Activated naive CD8-positive, alpha-beta T cell treated with anti-CD3 and anti-CD28 coated beads, Interleukin-2, amount 10 ng/mL, durations not matched to agents 7 days and 5 days (primary cell): ENCODE results near the gene KIF21B. TPM values are rescaled to one million over a fixed set of nuclear protein-coding genes. Genes with fewer than 3 reads are reported as not detected.

Experiments used
- ATAC-seq: fragments of 150-1000 bp; cut with Tn5 transposase; one replicate; pipeline ENCODE4 v1.10.0; 2021; ENCODE audit warnings: low read depth, moderate library complexity
- POLR2A ChIA-PET: fragments of 350-600 bp; sonication (Branson Sonifier 250); formaldehyde crosslinking; loops from one replicate; lab custom pipeline; 2021; ENCODE audit warnings: antibody characterized with exemption; lab: Charles Lee
- DNase-seq: peaks from one replicate; pipeline ENCODE4 v3.0.0; 2021
- H3K27ac Mint-ChIP-seq: one replicate; pipeline ENCODE4 v1.8.0; 2022; ENCODE audit warnings: mild to moderate bottlenecking, mixed read lengths
- H3K27me3 Mint-ChIP-seq: one replicate; pipeline ENCODE4 v1.8.0; 2022; ENCODE audit warnings: mild to moderate bottlenecking, moderate library complexity, mixed read lengths
- H3K36me3 Mint-ChIP-seq: one replicate; pipeline ENCODE4 v1.8.0; 2021; ENCODE audit warnings: mild to moderate bottlenecking, mixed read lengths
- H3K4me1 Mint-ChIP-seq: one replicate; pipeline ENCODE4 v1.8.0; 2021; ENCODE audit warnings: mixed read lengths
- H3K4me3 Mint-ChIP-seq: one replicate; pipeline ENCODE4 v1.8.0; 2022; ENCODE audit warnings: mild to moderate bottlenecking, moderate library complexity, mixed read lengths
- H3K9me3 Mint-ChIP-seq: one replicate; pipeline ENCODE4 v1.8.0; 2021; ENCODE audit warnings: mixed read lengths
- total RNA-seq, 2 experiments: library from RNA; stranded (reverse); gene quantifications; one replicate each; pipeline ENCODE4 v1.2.3, GENCODE V29; 2021

Gene KIF21B
- total RNA-seq, 2 experiments from 2014 or later, result 143 TPM

DNA sequence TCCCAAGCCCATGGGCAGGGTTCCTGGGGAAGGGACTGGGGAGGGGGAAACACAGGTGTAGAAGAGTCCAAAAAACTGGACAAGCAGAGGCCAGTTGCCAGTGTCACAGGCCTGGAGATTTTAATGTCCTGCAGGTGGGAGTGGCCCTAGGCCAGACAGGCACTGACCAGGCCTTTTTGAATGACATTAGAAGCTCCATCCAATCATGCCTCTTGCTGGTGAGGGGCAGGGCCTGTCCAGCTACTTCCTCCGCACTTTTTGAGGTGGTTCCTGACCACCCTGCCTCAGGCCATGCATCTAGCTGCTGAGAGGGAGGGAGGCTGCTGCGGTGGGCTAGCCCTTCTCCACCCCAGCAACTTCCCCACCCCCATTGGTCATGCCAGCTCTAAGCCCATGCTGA is 15.9 kb upstream of the KIF21B start:
- H3K36me3 Mint-ChIP-seq, result no peaks in the 10 kb centered on the region
- DNase-seq (no peak), ATAC-seq (no peak)
- peaks cover 3% of the 10 kb centered on the region for H3K4me1 Mint-ChIP-seq
- no peak overlapping the region for H3K4me3 Mint-ChIP-seq
- H3K27me3 Mint-ChIP-seq, result no peaks in the 10 kb centered on the region
- no peaks in the 10 kb centered on the region for H3K9me3 Mint-ChIP-seq
- H3K27ac Mint-ChIP-seq, result no peak overlapping the region
- POLR2A ChIA-PET, result interaction anchor here (1.3 kb wide), 1 partner anchor 60 kb away, joined by 3 read pairs; no protein-coding TSS in a partner anchor

DNA sequence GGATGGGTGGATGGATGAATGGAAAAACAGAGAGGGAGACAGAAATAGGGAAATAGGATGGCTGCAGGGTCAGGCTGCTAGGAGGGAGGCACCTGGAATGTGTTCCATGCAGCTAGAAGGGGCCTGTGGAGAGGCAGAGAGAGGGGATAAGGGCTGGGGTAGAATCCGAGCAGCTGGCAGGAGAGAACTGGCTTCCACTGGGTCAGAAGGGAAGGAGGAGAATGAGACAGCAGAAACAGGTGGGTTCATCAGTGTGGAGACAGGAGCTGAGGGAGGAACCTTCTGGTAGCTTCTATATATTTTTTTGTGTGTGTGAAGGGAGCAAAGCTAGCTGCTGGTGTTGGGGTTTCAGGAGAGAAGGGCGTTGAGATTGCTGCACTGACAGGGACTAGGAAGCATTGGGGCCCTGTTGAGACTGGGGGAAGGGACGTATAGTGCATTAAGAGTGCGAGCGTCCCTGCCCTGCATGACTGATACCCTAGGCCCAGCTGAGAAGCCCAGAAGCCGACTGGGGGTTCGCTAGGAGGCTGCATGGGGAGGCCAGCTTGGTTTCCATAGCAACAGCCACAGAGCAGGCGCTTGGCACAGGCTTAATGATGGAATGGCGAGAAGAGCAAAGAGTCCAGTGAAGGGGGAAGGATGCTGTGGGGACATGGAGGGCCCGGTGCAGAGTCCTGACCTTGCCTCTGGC is 14.8 kb upstream of the KIF21B start:
- Mint-ChIP-seq H3K4me1 (peaks cover 3% of the 10 kb centered on the region), H3K27ac (no peak overlapping the region), H3K9me3 (no peaks in the 10 kb centered on the region), H3K27me3 (no peaks in the 10 kb centered on the region), H3K36me3 (no peaks in the 10 kb centered on the region), H3K4me3 (no peak overlapping the region)
- DNase-seq, result no peak
- POLR2A ChIA-PET, result no interaction called here
- ATAC-seq, result no peak

DNA sequence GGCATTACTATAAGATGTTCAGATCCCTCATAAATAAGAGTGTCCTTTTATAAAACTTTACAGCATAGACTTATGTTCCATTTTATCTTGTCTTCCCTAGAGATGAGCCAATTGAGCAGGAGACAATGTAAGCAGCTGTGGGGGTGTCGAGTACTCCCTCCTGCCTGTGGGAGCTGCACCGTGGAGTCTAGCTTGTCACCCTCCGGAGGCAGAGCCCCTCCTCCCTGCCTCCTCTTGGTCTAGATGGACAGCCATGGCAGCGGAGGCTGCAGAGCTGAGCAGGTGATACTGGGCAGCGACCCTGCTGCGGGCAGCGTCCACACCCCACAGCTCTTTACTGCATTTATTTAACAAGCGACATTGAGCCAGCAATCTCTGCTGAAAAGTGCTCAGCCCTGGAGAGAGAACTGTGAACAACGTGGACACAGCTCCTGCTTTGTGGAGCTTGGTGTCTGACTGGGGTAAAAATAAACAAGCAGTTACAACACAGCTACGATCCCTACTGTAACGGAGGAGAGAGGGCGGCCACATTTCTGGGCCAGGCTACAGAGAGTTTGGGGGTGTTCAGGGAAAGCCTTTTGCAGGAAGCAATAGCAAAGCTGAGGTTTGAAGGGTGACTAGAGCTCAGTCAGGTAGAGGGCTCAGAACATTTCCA is 12.8 kb upstream of the KIF21B start:
- H3K4me3 Mint-ChIP-seq, result no peak overlapping the region
- no peak overlapping the region for H3K27ac Mint-ChIP-seq
- H3K27me3 Mint-ChIP-seq, result no peaks in the 10 kb centered on the region
- no peak for ATAC-seq
- DNase-seq, result no peak
- H3K9me3 Mint-ChIP-seq, result no peaks in the 10 kb centered on the region
- H3K4me1 Mint-ChIP-seq, result no peaks in the 10 kb centered on the region
- POLR2A ChIA-PET, result no interaction called here
- H3K36me3 Mint-ChIP-seq, result no peaks in the 10 kb centered on the region

DNA sequence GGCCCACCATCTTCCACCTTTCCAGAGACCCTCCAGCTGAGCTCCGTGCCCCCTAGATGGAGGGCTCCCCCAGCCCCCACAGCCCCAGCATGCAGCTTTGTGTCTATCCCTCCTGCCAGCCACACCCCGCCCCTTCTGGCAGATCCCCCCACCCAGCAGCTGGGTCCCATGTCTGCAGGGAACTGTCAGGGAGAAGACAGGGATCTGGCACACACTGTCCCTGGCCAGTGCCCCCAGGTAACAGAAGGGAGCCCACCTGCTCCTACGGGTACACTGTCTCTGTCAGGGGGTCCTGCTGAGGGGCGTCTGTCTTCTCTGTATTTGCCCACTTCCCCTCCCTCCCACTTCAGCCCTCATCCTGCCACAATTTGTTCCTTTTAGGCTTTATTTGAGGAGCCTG is 11.2 kb upstream of the KIF21B start:
- DNase-seq (no peak), ATAC-seq (no peak)
- no peak overlapping the region for H3K4me3 Mint-ChIP-seq
- no peak overlapping the region for H3K27ac Mint-ChIP-seq
- H3K4me1 Mint-ChIP-seq, result no peaks in the 10 kb centered on the region
- H3K27me3 Mint-ChIP-seq, result no peaks in the 10 kb centered on the region
- POLR2A ChIA-PET, result no interaction called here
- H3K36me3 Mint-ChIP-seq, result no peaks in the 10 kb centered on the region
- H3K9me3 Mint-ChIP-seq, result no peaks in the 10 kb centered on the region

DNA sequence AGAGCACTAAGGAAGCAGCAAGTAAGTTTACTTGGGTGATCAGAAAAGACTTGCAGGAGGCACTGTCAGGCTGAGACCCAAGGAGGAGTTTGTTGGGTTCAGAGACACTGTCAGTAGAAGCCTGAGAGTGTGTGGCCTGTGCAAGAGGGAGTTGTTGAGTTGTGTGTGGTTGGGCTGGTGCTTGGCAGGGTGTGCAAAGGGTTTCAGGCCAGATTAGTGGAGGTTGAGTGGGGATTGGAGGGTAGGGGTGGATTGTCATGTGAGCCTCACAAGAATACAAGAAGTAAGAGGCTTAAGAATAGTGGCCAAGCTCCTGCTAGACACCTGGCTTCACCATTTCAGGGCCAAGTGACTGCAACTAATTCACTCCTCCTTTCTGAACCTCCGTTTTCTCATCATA is 8.9 kb upstream of the KIF21B start:
- DNase-seq (no peak), ATAC-seq (no peak)
- Mint-ChIP-seq H3K27me3 (no peaks in the 10 kb centered on the region), H3K9me3 (no peaks in the 10 kb centered on the region), H3K27ac (no peak overlapping the region), H3K36me3 (no peaks in the 10 kb centered on the region), H3K4me3 (no peak overlapping the region), H3K4me1 (no peaks in the 10 kb centered on the region)
- POLR2A ChIA-PET, result no interaction called here

DNA sequence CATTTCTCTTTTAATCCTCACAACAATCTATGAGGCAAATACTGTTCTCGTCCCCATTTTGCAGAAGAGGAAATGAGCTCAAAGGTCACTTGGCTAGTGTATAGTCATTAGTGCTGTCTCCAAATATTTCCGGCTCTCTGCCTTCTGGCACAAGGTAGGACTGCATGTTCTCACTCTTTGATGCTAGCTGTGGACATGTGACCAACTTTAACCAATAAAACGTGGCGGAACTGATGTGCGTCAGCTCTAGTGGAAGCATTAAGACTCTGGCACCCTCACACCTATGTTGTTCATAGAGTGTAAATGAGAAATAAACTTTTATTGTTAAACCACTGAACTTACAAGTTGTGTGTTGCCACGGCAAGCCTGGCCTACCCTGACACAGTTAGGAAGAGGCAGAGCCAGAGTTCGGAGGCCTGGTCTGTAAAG is 5.0 kb upstream of the KIF21B start:
- Mint-ChIP-seq H3K36me3 (no peaks in the 10 kb centered on the region), H3K4me3 (no peak overlapping the region), H3K27ac (no peak overlapping the region), H3K9me3 (no peaks in the 10 kb centered on the region), H3K27me3 (no peaks in the 10 kb centered on the region), H3K4me1 (peaks cover 32% of the 10 kb centered on the region)
- DNase-seq (no peak), ATAC-seq (no peak)
- POLR2A ChIA-PET, result interaction anchor here (1.0 kb wide), 1 partner anchor 8 kb away, joined by 3 read pairs; no protein-coding TSS in a partner anchor

DNA sequence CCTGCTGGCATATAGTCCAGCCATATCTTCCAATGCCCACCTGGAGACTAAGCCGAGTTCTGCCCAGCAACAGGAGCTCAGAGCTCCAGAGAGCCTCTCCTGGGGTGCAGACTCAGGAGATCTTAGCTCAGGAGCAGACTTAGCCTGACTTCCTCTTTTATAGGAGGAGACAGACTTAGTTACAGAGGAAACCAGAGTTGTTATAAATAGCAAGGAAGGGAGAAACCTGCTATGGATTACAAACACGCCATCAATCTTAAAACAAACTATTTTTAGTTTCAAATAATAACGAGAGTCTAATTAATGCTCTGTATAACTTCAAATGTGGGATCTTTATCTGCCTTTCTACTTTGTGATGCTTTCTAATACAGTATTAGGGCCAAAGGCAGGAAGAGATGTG is 3.3 kb upstream of the KIF21B start:
- no peaks in the 10 kb centered on the region for H3K9me3 Mint-ChIP-seq
- POLR2A ChIA-PET, result interaction anchor here (8.4 kb wide), 1 partner anchor 15 kb away, joined by 108 read pairs; no protein-coding TSS in a partner anchor
- H3K4me1 Mint-ChIP-seq, result peaks cover 32% of the 10 kb centered on the region
- H3K27me3 Mint-ChIP-seq, result no peaks in the 10 kb centered on the region
- no peak overlapping the region for H3K27ac Mint-ChIP-seq
- H3K4me3 Mint-ChIP-seq, result peak overlapping the region; percentile 20
- DNase-seq (no peak), ATAC-seq (no peak)
- H3K36me3 Mint-ChIP-seq, result peaks cover 8% of the 10 kb centered on the region

DNA sequence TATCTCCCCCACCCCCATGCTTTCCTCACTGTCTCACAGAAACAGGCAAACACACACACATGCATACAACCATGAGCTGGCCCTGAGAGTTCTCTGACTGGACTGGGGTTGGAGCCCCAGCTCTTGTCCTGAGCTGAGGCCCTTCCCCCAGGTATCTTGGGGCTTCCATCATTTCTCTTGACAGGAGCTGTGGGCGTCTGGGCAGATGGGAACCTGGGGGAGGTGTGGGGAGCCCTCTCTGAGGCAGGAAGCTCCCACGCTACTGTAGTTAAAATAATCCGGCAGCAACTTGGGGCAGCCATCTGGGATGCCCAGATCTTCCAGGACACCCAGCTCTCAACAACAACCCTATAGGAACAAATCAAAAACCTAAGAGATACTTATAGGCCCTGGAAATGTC is 2.7 kb upstream of the KIF21B start:
- POLR2A ChIA-PET, result interaction anchor here (0.6 to 8.4 kb wide), 5 partner anchors 9 to 87 kb away, joined by 3 to 108 read pairs (median 5); no protein-coding TSS in a partner anchor
- Mint-ChIP-seq H3K27me3 (no peaks in the 10 kb centered on the region), H3K36me3 (peaks cover 10% of the 10 kb centered on the region), H3K4me1 (peaks cover 32% of the 10 kb centered on the region), H3K4me3 (peak overlapping the region; percentile 20), H3K9me3 (no peaks in the 10 kb centered on the region), H3K27ac (peak overlapping the region; percentile 31)
- DNase-seq (no peak), ATAC-seq (no peak)

DNA sequence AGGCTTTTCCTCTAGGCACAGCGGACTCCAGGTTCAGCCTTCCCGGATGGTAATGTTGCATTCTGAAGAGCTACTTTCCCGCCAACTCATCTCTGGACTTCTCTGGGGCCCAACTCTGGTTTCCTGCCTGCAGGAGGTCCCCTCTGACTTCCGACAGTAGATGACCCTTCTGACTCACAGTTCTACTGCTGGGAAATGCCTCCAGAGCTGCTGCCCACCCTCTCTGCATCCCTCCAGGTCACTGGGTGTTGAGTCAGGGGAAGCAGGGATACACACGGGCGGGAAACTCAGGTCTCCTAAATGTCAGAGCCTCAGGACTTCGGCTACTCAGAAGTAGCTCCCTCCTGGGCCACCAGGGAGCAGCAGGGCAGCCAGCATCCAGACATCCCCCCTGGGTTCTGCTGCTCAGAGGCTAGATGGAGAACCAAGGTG is 2.1 kb upstream of the KIF21B start:
- Mint-ChIP-seq H3K9me3 (no peaks in the 10 kb centered on the region), H3K27me3 (no peaks in the 10 kb centered on the region), H3K36me3 (peaks cover 14% of the 10 kb centered on the region), H3K4me3 (peak overlapping the region; percentile 20), H3K27ac (no peak overlapping the region), H3K4me1 (peaks cover 35% of the 10 kb centered on the region)
- DNase-seq, result no peak
- ATAC-seq, result no peak
- POLR2A ChIA-PET, result interaction anchor here (0.6 to 8.4 kb wide), 6 partner anchors 8 to 374 kb away, joined by 3 to 108 read pairs (median 3); no protein-coding TSS in a partner anchor

DNA sequence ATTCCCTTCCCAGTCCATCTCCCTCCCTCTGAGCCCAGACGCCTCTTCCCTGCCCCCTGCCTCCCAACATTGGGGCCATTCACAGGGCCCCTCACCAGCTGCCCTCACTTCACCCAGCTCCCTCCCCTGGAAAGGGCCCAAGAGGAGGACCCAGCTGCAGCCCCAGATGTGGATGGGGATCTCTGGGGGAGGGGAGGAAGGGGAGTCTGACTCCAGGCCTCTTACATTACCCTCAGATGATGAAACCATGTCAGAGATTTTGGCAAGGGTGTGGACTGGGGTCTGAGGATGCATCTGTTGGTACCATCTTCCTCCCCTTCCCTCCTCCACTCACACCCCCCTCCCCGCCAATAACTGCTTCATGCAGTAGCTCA is 1.1 kb upstream of the KIF21B start:
- no peaks in the 10 kb centered on the region for H3K27me3 Mint-ChIP-seq
- ATAC-seq, result no peak
- peak overlapping the region; percentile 66 for H3K4me3 Mint-ChIP-seq
- no peak overlapping the region for H3K27ac Mint-ChIP-seq
- POLR2A ChIA-PET, result interaction anchor here (0.9 to 8.4 kb wide), 3 partner anchors 9 to 33 kb away, joined by 3 to 108 read pairs (median 4); no protein-coding TSS in a partner anchor
- DNase-seq, result no peak
- H3K9me3 Mint-ChIP-seq, result no peaks in the 10 kb centered on the region
- H3K4me1 Mint-ChIP-seq, result peaks cover 45% of the 10 kb centered on the region
- H3K36me3 Mint-ChIP-seq, result peaks cover 16% of the 10 kb centered on the region

DNA sequence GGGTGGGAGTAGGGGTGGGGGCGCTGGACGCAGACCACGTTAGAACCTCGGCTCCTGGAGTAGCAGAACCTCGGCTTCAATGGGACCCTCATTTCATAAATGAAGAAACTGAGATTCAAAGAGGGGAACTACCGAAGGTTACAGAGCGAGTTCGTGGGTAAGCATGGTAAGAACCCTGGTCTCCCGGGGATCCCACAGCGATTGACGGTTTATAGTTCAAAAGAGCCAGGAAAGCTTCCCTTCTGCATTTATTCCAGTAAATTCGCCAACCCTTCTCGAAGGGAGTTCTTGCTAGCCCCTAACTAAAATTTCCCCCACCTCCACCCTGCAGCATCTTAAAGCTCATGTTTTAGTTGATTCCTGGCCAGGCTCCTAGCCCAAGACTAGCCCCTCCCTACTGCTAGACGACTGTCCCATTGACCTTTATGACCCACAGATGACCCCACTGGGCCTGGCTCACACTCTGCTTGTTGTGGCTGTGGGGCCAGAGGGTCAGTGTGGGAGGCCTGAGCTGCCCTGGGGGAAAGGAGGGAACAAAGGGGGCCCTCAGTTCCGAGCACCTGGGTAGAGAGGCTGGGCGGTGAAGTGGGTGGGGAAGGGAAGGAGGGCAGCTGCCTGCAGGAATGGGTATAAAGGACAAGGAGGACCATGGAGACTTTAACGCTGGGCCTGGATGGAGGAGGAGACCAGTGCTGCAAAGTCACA is 558 bp upstream of the KIF21B start:
- peaks cover 50% of the 10 kb centered on the region for H3K4me1 Mint-ChIP-seq
- POLR2A ChIA-PET, result interaction anchor here (1.6 to 8.4 kb wide), 2 partner anchors 10 to 12 kb away, joined by 4 to 108 read pairs; no protein-coding TSS in a partner anchor
- peak overlapping the region; percentile 66 for H3K4me3 Mint-ChIP-seq
- H3K9me3 Mint-ChIP-seq, result no peaks in the 10 kb centered on the region
- DNase-seq (no peak), ATAC-seq (no peak)
- peaks cover 20% of the 10 kb centered on the region for H3K36me3 Mint-ChIP-seq
- peak overlapping the region; percentile 23 for H3K27ac Mint-ChIP-seq
- no peaks in the 10 kb centered on the region for H3K27me3 Mint-ChIP-seq

DNA sequence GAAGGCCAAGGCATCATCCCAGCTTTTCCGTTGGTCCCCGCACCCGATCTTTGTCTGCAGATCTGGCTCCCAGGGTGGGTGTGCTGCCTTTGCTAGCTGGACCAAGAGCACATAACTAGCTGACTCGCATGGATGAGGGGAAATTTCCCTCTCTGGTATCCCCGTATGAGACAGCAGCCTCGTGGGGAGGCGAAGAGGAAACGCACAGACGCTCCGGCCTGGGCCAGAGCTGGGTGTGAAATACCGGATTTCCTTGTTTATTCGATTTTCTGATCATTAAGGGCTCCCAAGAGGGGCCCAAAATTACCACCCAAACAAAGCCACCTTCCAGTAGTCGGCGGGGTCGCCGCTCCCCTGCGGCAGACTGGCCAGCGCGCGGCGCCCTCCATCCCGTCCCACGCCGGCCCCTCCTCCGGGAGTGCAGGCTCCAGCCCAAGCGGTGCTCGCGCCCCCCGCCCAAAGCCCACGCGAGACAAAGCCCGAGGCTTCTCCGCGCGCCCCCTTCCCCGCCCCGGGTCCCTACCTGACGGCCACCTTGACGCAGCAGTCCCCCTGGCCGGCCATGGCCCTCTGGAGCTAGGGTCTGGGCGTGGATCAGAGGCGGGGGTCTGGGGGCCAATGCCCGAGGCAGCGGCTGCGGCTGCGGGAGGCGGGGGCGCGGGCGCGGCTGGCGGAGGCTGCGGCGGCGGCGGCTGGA is 546 bp downstream of the KIF21B start:
- ATAC-seq (no peak), DNase-seq (no peak)
- no peaks in the 10 kb centered on the region for H3K27me3 Mint-ChIP-seq
- peaks cover 26% of the 10 kb centered on the region for H3K36me3 Mint-ChIP-seq
- H3K4me3 Mint-ChIP-seq, result peak overlapping the region; percentile 99
- no peaks in the 10 kb centered on the region for H3K9me3 Mint-ChIP-seq
- H3K4me1 Mint-ChIP-seq, result peaks cover 58% of the 10 kb centered on the region
- peak overlapping the region; percentile 100 for H3K27ac Mint-ChIP-seq
- POLR2A ChIA-PET, result interaction anchor here (1.1 to 8.4 kb wide), 6 partner anchors 11 to 25 kb away, joined by 3 to 108 read pairs (median 4); no protein-coding TSS in a partner anchor

DNA sequence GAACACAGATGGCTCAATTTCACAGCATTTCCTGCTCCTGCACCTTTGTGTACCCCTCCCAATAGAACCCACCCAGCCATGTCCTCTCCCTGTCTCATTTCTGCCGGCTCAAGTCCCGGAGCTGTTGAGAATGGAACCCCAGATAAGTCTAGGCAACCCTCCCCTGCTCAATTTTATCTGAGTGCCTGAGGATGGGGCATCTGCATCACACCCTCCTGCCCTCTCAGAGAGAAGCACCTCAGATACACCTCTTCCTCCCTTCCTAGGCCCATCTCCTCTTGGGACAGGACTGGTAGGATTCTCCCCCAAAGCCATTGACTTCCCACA is 1.1 kb downstream of the KIF21B start:
- Mint-ChIP-seq H3K27ac (peak overlapping the region; percentile 100), H3K4me3 (peak overlapping the region; percentile 99), H3K36me3 (peaks cover 26% of the 10 kb centered on the region), H3K27me3 (no peaks in the 10 kb centered on the region), H3K9me3 (no peaks in the 10 kb centered on the region), H3K4me1 (peaks cover 62% of the 10 kb centered on the region)
- ATAC-seq, result no peak
- DNase-seq, result no peak
- POLR2A ChIA-PET, result interaction anchor here (1.0 to 8.4 kb wide), 6 partner anchors 10 to 40 kb away, joined by 3 to 108 read pairs (median 4); no protein-coding TSS in a partner anchor
